ENCODE results near the gene FBXO22. TPM values are rescaled to one million over a fixed set of nuclear protein-coding genes. Genes with fewer than 3 reads are reported as not detected.
"Not testable (repeated sequence)": the region's sequence is repeated elsewhere in the genome, so short reads cannot be mapped to it uniquely, and the experiment has no call there.

FBXO22 gene
- total and polyA plus RNA-seq, 4 donors: 12.5 to 18.9 (median 17.1) TPM

DNA sequence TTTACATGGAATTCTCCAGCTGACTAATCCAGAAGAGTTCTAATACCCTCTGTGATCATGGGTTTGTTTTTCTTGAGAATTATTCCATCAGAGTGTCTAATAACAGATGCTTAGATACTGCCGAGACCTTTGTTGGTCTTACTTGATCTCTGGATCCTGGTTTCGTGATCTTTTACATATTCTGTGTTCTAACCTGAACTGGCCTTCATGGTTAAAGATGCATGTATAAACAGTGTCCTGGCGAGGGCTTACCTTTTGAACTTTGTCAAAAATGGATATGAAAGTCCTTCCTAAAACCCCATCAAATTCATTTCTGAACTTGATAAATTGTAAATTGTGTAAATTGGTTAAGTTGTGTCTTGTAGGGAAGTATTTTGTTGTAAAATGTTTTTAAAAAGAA, 35.7 kb upstream of the FBXO22 start:
- DNase-seq (no peak), ATAC-seq (ENCODE audit: low FRiP score) (no peak)
- intact Hi-C loops (cut with DNase I): no loop called here
- Histone ChIP-seq H3K36me3 (ENCODE audit: control insufficient read depth in 1 of 2, insufficient read depth in 2 of 2, low read length in 1 of 2) (peaks cover 0 to 2% of the 10 kb centered on the region in 2 donors), H3K4me3 (ENCODE audit: low read length in 2 of 2) (no peak overlapping the region), H3K4me1 (ENCODE audit: control insufficient read depth in 1 of 2, insufficient read depth in 2 of 2, low read length in 2 of 2) (no peaks in the 10 kb centered on the region), H3K27me3 (ENCODE audit: control insufficient read depth in 1 of 2, insufficient read depth in 2 of 2, low read length in 1 of 2) (no peaks in the 10 kb centered on the region), H3K27ac (ENCODE audit: low read depth in 1 of 2, low read length in 2 of 2) (no peak overlapping the region), H3K9me3 (ENCODE audit: control insufficient read depth, low read length) (no peaks in the 10 kb centered on the region)
- WGBS, 2 donors: 95 to 99% methylated on average over 3 of the region's 3 CpGs

DNA sequence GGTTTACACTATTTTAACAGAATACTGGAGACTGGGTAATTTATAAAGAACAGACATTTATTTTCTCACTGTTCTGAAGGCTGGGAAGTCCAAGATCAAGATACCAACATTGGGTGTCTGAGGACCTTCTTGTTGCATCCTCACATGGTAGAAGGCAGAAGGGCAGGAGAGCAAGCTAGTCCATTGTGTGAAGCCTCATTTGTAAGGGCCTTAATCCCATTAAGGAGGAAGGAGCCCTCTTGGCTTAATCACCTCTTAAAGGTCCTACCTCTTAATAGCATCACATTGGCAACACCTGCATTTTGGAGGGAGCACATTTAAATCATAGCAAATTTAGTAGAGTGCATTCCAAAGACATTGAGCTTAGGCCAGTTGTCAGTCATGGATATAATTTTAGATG, 34.2 kb upstream of the FBXO22 start:
- peaks cover 0 to 6% of the 10 kb centered on the region in 2 donors for H3K36me3 ChIP-seq (ENCODE audit: control insufficient read depth in 1 of 2, insufficient read depth in 2 of 2, low read length in 1 of 2)
- DNase-seq: no peak
- H3K27me3 ChIP-seq (ENCODE audit: control insufficient read depth in 1 of 2, insufficient read depth in 2 of 2, low read length in 1 of 2): no peaks in the 10 kb centered on the region
- intact Hi-C loops (cut with DNase I): no loop called here
- no peak for ATAC-seq (ENCODE audit: low FRiP score)
- H3K27ac ChIP-seq (ENCODE audit: low read depth in 1 of 2, low read length in 2 of 2): no peak overlapping the region
- H3K9me3 ChIP-seq (ENCODE audit: control insufficient read depth, low read length): no peaks in the 10 kb centered on the region
- no peak overlapping the region for H3K4me3 ChIP-seq (ENCODE audit: low read length in 2 of 2)
- no peaks in the 10 kb centered on the region for H3K4me1 ChIP-seq (ENCODE audit: control insufficient read depth in 1 of 2, insufficient read depth in 2 of 2, low read length in 2 of 2)

DNA sequence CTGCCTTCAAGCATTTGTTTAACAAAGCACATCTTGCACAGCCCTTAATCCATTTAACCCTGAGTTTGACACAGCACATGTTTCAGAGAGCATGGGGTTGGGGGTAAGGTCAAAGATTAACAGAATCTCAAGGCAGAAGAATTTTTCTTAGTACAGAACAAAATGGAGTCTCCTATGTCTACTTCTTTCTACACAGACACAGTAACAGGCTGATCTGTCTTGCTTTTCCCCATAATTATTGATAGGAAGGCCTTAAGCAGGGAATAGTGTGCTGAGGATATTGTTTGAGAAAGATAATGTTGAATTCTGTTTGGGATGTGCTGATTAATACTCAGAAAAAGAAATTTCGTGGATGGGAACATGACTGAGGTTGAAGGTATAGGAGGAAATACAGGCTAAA, 32.1 kb upstream of the FBXO22 start:
- H3K36me3 ChIP-seq (ENCODE audit: control insufficient read depth in 1 of 2, insufficient read depth in 2 of 2, low read length in 1 of 2); H3K9me3 ChIP-seq (ENCODE audit: control insufficient read depth, low read length); H3K4me3 ChIP-seq (ENCODE audit: low read length in 2 of 2); H3K27ac ChIP-seq (ENCODE audit: low read depth in 1 of 2, low read length in 2 of 2); ATAC-seq (ENCODE audit: low FRiP score); DNase-seq; H3K27me3 ChIP-seq (ENCODE audit: control insufficient read depth in 1 of 2, insufficient read depth in 2 of 2, low read length in 1 of 2); intact Hi-C loops (cut with DNase I); H3K4me1 ChIP-seq (ENCODE audit: control insufficient read depth in 1 of 2, insufficient read depth in 2 of 2, low read length in 2 of 2): not testable (repeated sequence)
- 88 to 90% methylated on average over 1 of the region's 1 CpG for WGBS, 2 donors

DNA sequence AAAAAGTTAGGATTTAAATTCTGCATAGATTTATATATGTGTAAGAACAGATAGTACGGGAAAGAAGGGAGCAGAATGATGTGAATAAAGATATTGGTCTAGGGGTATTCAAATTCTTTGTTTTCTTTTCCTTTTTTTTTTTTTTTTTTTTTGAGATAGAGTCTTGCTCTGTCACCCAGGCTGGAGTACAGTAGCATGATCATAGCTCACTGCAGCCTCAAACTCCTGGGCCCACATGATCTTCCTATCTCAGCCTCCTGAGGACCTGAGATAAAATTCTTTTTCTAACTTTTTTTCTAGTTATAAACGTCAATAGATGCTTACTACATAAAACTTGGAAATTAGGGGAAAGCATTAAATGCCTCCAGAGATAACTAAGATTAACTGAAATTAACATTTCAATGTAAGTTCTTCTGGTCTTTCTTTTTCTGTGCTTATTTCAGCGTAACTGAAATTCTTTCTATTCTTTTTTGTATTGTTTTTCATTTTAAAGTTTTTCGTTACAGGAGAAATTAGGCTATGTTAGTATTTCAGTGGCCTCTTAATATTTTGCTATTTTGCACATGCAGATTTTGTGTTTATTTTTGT, 31.2 kb upstream of the FBXO22 start:
- 82 to 86% methylated on average over 4 of the region's 4 CpGs for WGBS, 2 donors

DNA sequence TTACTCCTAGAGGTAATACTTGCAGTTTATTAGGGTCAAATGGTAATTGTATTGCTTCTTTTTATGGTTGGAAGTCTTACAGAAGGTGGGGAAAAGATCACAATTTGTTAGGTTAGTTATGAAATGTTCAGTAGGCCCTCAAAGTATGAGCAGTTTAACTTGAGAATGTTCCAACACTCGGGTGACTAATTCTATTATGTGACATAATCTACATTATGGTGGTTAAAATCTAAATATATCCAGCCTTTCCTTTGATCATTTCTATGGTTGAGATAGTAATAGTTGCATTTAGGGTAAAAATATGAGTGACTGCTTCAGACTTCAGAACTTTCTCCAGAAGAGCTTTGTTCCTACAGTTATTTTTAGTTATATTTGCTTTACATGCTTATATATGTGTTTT, 19.6 kb upstream of the FBXO22 start:
- Histone ChIP-seq H3K36me3 (ENCODE audit: control insufficient read depth in 1 of 2, insufficient read depth in 2 of 2, low read length in 1 of 2) (no peaks in the 10 kb centered on the region), H3K4me1 (ENCODE audit: control insufficient read depth in 1 of 2, insufficient read depth in 2 of 2, low read length in 2 of 2) (no peaks in the 10 kb centered on the region), H3K9me3 (ENCODE audit: control insufficient read depth, low read length) (no peaks in the 10 kb centered on the region), H3K4me3 (ENCODE audit: low read length in 2 of 2) (no peak overlapping the region), H3K27ac (ENCODE audit: low read depth in 1 of 2, low read length in 2 of 2) (no peak overlapping the region), H3K27me3 (ENCODE audit: control insufficient read depth in 1 of 2, insufficient read depth in 2 of 2, low read length in 1 of 2) (no peaks in the 10 kb centered on the region)
- ATAC-seq (ENCODE audit: low FRiP score) (no peak), DNase-seq (no peak)
- 17% methylated on average over 1 of the region's 1 CpG for WGBS, 2 donors
- intact Hi-C loops (cut with DNase I): no loop called here

More for the DNA sequence above, 31.2 kb upstream of the FBXO22 start:
- no peak overlapping the region for H3K4me3 ChIP-seq (ENCODE audit: low read length in 2 of 2)
- no peak overlapping the region for H3K27ac ChIP-seq (ENCODE audit: low read depth in 1 of 2, low read length in 2 of 2)
- no peaks in the 10 kb centered on the region for H3K4me1 ChIP-seq (ENCODE audit: control insufficient read depth in 1 of 2, insufficient read depth in 2 of 2, low read length in 2 of 2)
- DNase-seq: no peak
- ATAC-seq (ENCODE audit: low FRiP score): no peak
- intact Hi-C loops (cut with DNase I): no loop called here
- H3K27me3 ChIP-seq (ENCODE audit: control insufficient read depth in 1 of 2, insufficient read depth in 2 of 2, low read length in 1 of 2): no peaks in the 10 kb centered on the region
- peaks cover 0 to 6% of the 10 kb centered on the region in 2 donors for H3K36me3 ChIP-seq (ENCODE audit: control insufficient read depth in 1 of 2, insufficient read depth in 2 of 2, low read length in 1 of 2)
- H3K9me3 ChIP-seq (ENCODE audit: control insufficient read depth, low read length): no peaks in the 10 kb centered on the region

DNA sequence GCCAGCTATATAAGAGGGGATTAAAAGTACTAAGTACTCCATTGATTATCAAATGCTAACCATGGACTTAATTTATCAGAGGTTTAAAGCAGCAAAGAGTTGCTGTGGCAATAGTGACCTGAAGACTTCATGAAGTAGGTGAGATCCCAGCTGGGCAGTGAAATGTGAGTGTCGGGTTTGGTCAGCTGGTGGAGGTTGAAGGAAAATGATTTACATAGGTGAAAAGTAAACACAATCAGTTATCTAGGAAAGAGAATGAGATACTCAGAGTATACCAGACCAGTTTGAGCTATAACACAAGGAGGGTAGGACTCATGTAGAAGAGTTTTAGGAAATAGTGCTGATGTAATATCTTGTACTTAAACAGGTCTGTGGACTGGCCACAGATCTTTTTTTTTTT, 16.5 kb upstream of the FBXO22 start:
- H3K9me3 ChIP-seq (ENCODE audit: control insufficient read depth, low read length): no peaks in the 10 kb centered on the region
- intact Hi-C loops (cut with DNase I): no loop called here
- WGBS, 2 donors: 98 to 99% methylated on average over 1 of the region's 1 CpG
- ATAC-seq (ENCODE audit: low FRiP score) (no peak), DNase-seq (no peak)
- no peak overlapping the region for H3K27ac ChIP-seq (ENCODE audit: low read depth in 1 of 2, low read length in 2 of 2)
- no peaks in the 10 kb centered on the region for H3K4me1 ChIP-seq (ENCODE audit: control insufficient read depth in 1 of 2, insufficient read depth in 2 of 2, low read length in 2 of 2)
- H3K36me3 ChIP-seq (ENCODE audit: control insufficient read depth in 1 of 2, insufficient read depth in 2 of 2, low read length in 1 of 2): no peaks in the 10 kb centered on the region
- H3K27me3 ChIP-seq (ENCODE audit: control insufficient read depth in 1 of 2, insufficient read depth in 2 of 2, low read length in 1 of 2): no peaks in the 10 kb centered on the region
- H3K4me3 ChIP-seq (ENCODE audit: low read length in 2 of 2): no peak overlapping the region

DNA sequence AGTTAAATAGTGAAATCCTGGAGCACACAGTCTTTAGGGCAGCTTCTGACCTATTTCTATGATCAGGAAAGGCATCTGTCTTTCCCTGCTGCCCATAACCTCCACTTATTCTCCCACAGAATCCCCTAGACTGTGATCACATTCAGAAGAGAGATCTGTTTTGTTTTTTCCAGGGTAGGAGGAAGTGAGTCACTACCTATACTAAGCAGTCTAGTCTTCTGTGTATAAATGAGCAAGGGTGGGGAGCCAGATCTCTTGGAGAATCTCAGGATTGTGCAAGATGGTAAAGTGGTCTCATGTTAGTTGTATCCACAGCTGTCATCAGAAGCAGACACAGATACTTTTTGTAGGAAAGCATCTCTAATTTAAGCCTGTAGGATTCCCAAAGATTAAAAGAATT, 11.8 kb upstream of the FBXO22 start:
- DNase-seq (no peak), ATAC-seq (ENCODE audit: low FRiP score) (no peak)
- intact Hi-C loops (cut with DNase I): no loop called here
- Histone ChIP-seq H3K36me3 (ENCODE audit: control insufficient read depth in 1 of 2, insufficient read depth in 2 of 2, low read length in 1 of 2) (no peaks in the 10 kb centered on the region), H3K4me3 (ENCODE audit: low read length in 2 of 2) (no peak overlapping the region), H3K4me1 (ENCODE audit: control insufficient read depth in 1 of 2, insufficient read depth in 2 of 2, low read length in 2 of 2) (no peaks in the 10 kb centered on the region), H3K27me3 (ENCODE audit: control insufficient read depth in 1 of 2, insufficient read depth in 2 of 2, low read length in 1 of 2) (no peaks in the 10 kb centered on the region), H3K27ac (ENCODE audit: low read depth in 1 of 2, low read length in 2 of 2) (no peak overlapping the region), H3K9me3 (ENCODE audit: control insufficient read depth, low read length) (no peaks in the 10 kb centered on the region)

DNA sequence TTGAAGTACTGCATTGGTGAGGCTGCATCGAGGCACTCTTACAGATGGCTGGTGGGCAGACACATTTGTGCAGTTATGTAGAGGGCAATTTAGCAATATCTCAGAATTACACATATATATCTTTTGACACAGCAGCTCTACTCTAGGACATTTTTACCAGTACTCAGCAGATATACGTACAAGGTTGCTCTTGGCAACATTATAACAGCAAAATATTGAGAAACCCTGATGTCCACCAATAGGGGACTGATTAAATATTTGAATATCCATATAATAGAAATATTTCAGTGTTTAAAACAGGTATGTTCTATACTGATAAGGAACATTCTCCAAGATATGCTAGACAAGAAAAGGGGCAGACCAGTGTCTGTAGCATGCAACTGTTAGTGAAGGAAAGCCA, 7.9 kb upstream of the FBXO22 start:
- H3K36me3 ChIP-seq (ENCODE audit: control insufficient read depth in 1 of 2, insufficient read depth in 2 of 2, low read length in 1 of 2): no peaks in the 10 kb centered on the region
- intact Hi-C loops (cut with DNase I): no loop called here
- no peaks in the 10 kb centered on the region for H3K4me1 ChIP-seq (ENCODE audit: control insufficient read depth in 1 of 2, insufficient read depth in 2 of 2, low read length in 2 of 2)
- H3K9me3 ChIP-seq (ENCODE audit: control insufficient read depth, low read length): no peaks in the 10 kb centered on the region
- ATAC-seq (ENCODE audit: low FRiP score) (no peak), DNase-seq (no peak)
- no peak overlapping the region for H3K4me3 ChIP-seq (ENCODE audit: low read length in 2 of 2)
- H3K27ac ChIP-seq (ENCODE audit: low read depth in 1 of 2, low read length in 2 of 2): no peak overlapping the region
- WGBS, 2 donors: 67 to 77% methylated on average over 2 of the region's 2 CpGs
- H3K27me3 ChIP-seq (ENCODE audit: control insufficient read depth in 1 of 2, insufficient read depth in 2 of 2, low read length in 1 of 2): no peaks in the 10 kb centered on the region

DNA sequence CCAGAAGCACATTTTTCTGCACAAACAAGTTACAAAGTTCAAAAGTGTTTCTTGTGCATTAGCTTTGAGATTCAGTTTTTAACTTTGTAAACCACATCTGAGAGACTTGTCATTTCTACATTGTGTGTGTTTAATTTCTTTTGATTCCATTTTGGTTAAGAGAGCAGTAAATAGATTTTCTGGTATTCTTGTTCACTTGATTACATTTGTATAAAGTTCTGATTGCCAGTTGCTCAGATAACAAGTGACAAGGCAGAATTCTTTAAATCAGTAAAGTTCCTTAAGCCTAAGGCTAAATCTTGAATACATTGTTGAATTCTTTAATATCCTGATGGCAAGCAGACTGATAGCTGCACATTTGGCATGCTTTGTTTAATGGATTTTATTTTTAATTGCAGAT, 3.1 kb upstream of the FBXO22 start:
- Histone ChIP-seq H3K9me3 (ENCODE audit: control insufficient read depth, low read length) (no peaks in the 10 kb centered on the region), H3K27ac (ENCODE audit: low read depth in 1 of 2, low read length in 2 of 2) (no peak overlapping the region), H3K27me3 (ENCODE audit: control insufficient read depth in 1 of 2, insufficient read depth in 2 of 2, low read length in 1 of 2) (no peaks in the 10 kb centered on the region), H3K4me1 (ENCODE audit: control insufficient read depth in 1 of 2, insufficient read depth in 2 of 2, low read length in 2 of 2) (no peaks in the 10 kb centered on the region), H3K36me3 (ENCODE audit: control insufficient read depth in 1 of 2, insufficient read depth in 2 of 2, low read length in 1 of 2) (peaks cover 0 to 1% of the 10 kb centered on the region in 2 donors), H3K4me3 (ENCODE audit: low read length in 2 of 2) (no peak overlapping the region)
- DNase-seq (no peak), ATAC-seq (ENCODE audit: low FRiP score) (no peak)
- intact Hi-C loops (cut with DNase I): no loop called here
